HG02798 (cell line): ENCODE measurements around the gene SDCBP2.
"Not testable (repeated sequence)": the region's sequence is repeated elsewhere in the genome, so short reads cannot be mapped to it uniquely, and the experiment has no call there.

Experiments used
- ATAC-seq: cut with Tn5 transposase; IDR thresholded peaks from one replicate; pipeline ENCODE4 v1.9.1; 2021; ENCODE audit warnings: mild to moderate bottlenecking; ENCODE audit not compliant: unreplicated experiment, poor library complexity

Gene SDCBP2

GRCh38 chr20:1362484-1362883 is 33.5 kb upstream of the SDCBP2 start:
- ATAC-seq = no peak

GRCh38 chr20:1360094-1360846 is 31.3 kb upstream of the SDCBP2 start:
- no peak for ATAC-seq

DNA sequence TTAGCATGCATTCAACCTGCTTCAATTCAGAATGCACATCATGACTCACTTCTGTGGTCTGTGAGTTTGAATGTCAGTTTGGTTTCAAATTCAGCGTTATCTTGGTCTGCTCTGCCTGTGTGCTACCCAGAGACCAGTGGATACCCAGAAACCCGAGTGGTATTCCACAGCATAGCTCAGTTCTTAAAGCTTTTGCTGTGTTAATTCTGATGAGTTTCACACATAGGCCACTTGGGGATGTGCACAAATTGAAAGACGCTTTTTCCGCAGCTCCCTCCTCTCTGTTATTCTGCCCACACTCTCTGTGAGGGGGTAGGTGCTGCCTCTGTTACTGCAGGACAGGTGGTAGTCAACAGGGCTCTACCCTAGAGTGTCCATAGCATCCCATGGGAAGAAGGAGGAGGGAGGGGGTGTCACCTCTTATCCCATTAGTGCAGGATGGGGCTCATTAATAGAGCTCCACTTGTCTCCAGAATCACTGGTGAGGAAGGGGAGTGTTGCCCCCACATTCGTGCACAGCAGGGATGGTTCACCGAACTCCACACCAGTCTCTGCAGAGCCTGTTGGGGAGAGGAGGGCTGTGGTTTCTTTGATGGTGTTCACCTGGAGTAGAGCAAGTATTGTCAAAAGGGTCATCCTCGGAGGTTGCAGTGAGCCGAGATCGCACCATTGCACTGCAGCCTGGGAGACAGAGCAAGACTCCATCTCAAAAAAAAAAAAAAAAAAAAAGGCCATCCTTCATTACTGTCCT is 29.2 kb upstream of the SDCBP2 start:
- no peak for ATAC-seq

GRCh38 chr20:1353956-1354355 is 25.0 kb upstream of the SDCBP2 start:
- ATAC-seq = no peak

GRCh38 chr20:1346315-1346969 is 17.5 kb upstream of the SDCBP2 start:
- no peak for ATAC-seq

DNA sequence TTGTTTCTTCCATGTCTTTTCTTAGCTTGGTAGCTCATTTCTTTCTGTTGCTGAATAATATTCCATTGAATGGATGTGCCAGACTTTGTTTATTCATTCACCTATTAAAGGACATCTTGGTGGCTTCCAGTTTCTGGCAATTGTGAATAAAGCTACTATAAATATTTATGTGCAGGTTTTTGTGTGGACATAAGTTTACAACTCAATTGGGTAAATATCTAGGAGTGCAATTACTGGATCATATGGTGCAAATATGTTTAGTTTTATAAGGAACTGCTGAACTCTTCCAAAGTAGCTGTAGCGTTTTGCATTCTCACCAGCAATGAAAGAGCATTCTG is 16.8 kb upstream of the SDCBP2 start:
- no peak for ATAC-seq

DNA sequence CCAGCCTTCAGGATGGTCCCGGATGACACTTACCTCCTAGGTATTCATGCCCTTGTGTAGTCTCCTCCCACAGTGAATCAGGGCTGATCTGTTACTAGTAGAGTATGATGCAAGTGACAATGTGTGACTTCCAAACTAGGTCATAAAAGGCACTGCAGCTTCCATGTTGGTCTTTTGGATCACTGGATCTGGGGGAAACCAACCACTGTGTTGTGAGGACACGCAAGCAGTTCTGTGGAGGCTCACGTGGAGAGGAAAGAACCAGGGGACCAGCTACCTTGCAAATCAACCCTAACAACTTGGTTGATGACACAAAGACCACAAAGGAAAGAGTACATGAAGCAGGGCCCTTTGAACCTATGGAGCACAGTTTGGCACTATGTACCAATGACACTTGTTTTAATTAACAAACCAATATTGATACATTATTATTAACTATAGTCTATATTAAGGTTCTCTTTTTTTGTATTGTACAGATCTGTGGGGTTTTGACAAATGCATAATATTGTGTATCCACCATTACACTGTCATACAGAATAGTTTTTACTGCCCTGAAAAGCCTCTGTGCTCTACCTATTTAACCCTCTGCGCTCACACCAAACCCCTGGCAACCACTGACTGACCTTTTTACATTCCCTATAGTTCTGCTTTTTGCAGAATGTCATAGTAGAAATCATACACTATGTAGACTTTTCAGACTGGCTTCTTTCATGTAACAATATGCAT is 16.3 kb upstream of the SDCBP2 start:
- no peak for ATAC-seq

- ATAC-seq = not testable (repeated sequence)
Observed at GRCh38 chr20:1343446-1344124, 14.6 kb upstream of the SDCBP2 start.

- no peak for ATAC-seq
Observed at GRCh38 chr20:1341561-1342265, 12.8 kb upstream of the SDCBP2 start.

- no peak for ATAC-seq
Observed at GRCh38 chr20:1338801-1339200, 9.9 kb upstream of the SDCBP2 start.

DNA sequence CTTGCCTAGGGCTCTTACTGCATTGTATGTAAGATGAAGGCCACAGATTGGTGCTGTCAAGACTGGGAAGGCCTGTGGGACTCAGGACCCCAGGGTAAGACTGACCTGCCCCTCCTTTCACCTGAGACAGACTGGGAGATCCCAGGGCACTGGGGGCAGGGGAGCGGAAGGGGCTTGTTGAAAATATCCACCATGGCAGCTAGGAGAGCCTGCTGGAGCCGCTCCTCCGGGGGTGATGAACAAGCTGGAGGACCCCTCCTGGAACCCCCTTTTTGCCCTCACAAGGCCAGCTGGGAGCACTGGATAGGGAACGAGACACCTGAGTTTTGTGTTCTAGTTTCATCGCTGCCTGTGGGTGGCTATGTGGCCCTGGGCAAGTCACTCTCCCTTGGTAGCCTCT is 9.2 kb upstream of the SDCBP2 start:
- ATAC-seq = no peak

GRCh38 chr20:1337441-1337840 is 8.5 kb upstream of the SDCBP2 start:
- ATAC-seq = no peak

GRCh38 chr20:1336699-1337367 is 7.9 kb upstream of the SDCBP2 start:
- no peak for ATAC-seq

DNA sequence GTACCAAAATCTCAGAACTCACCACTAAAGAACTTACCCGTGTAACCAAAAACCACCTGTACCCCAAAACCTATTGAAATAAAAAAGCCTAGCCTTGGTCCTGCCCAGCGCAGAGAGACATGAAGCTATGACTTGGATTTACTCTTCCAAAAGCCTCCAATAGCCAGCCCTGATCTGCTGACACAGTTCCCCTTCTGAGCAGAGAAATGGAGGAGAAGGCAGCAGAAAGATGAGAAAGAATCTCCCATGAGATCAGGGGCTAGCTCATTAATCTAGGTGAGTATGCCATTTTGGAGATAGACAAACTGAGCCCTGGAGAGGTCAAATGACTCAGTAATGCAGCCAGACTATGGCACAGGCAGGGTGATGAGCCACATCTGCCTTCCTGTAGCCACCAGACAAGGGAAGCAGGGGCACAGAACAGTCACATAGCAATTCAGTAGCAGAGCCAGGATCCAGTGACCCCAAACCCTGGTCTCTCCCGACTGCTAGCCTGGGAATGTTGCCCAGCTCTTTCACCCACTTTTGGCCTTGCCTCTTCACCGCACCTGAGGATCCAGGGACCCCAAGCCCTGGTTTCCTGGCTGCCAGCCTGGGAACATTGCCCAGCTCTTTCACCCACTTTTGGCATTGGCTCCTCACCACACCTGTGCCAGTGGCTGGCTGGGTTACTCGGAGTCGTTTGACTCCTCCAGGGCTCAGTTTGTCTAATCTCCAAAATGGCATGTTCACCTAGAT is 7.2 kb upstream of the SDCBP2 start:
- ATAC-seq = no peak

GRCh38 chr20:1334761-1335160 is 5.8 kb upstream of the SDCBP2 start:
- no peak for ATAC-seq

- no peak for ATAC-seq
Observed at GRCh38 chr20:1334370-1334731, 5.4 kb upstream of the SDCBP2 start.

DNA sequence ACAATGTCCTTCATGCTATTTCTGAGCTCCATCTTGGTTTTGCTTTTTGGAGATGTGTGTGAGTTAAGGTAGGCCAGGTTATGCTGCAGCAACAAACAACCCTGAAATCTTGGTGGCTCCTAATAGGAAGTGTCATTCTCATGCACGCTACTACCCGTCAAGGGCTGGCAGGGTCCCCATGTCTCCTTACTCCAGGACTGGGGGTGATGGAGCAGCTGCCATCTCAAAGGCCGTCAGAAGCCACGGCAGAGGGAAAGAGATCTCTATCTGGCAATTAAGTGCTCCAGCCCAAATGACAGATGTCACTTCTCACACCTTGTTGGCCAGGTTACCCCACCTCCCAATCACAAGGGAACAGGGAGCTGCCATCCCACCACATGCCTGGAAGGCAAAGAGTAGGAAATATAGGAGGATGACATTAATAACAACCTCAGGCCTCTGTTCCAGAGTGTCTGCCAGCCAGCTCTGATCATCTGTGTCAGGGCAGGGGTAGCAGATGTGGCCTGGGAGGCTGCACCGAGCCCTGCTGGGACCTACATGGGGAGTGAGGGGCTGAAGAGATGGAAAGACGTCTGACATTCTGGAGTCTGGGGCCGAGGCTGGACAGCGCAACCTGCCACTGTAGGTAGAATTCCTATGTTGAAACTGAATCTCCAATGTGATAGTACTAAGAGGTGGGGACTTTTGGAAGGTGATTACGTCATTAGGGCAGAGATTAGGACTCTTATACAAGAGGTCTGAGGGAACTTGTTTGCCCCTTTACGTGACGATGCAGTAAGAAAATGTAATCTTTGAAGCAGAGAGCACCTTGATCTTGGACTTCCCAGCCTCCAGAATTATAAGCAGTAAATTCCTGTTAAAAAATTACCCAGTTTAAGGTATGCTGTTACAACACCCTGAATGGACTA is 4.8 kb upstream of the SDCBP2 start:
- no peak for ATAC-seq
